H9 (cell line): ENCODE data around the gene CDH13. TPM values are rescaled to one million over a fixed set of nuclear protein-coding genes. Genes with fewer than 3 reads are reported as not detected.

Experiments used
- DNase-seq: peaks from one replicate; pipeline ENCODE4 v3.0.0-alpha.2; 2017
- H2AFZ ChIP-seq: one replicate; pipeline ENCODE4 v1.6.1; 2013; ENCODE audit warnings: mild to moderate bottlenecking, low read length, control low read depth, moderate library complexity
- H2AK5ac ChIP-seq: 2 replicates; pipeline ENCODE4 v1.6.1; 2013; ENCODE audit warnings: low read length, control low read depth, mixed read lengths; ENCODE audit not compliant: insufficient read length
- H2BK120ac ChIP-seq: one replicate; pipeline ENCODE4 v1.6.1; 2013; ENCODE audit warnings: low read depth, mild to moderate bottlenecking, low read length, control low read depth, inconsistent platforms; ENCODE audit not compliant: poor library complexity, severe bottlenecking
- H2BK12ac ChIP-seq: 2 replicates; pipeline ENCODE4 v1.6.1; 2013; ENCODE audit warnings: low read length, control low read depth, mixed read lengths, low read depth; ENCODE audit not compliant: insufficient read length
- H2BK15ac ChIP-seq: 2 replicates; pipeline ENCODE4 v1.6.1; 2013; ENCODE audit warnings: low read depth, low read length, control low read depth
- H2BK20ac ChIP-seq: one replicate; pipeline ENCODE4 v1.6.1; 2013; ENCODE audit warnings: low read depth, mild to moderate bottlenecking, low read length, control low read depth, inconsistent platforms; ENCODE audit not compliant: poor library complexity, severe bottlenecking
- H2BK5ac ChIP-seq: 2 replicates; pipeline ENCODE4 v1.6.1; 2013; ENCODE audit warnings: low read length, control low read depth, mixed read lengths; ENCODE audit not compliant: insufficient read length
- H3K14ac ChIP-seq: 2 replicates; pipeline ENCODE4 v1.6.1; 2013; ENCODE audit warnings: low read length, control low read depth; ENCODE audit not compliant: insufficient read depth
- H3K18ac ChIP-seq: 2 replicates; pipeline ENCODE4 v1.6.1; 2013; ENCODE audit warnings: low read depth, mild to moderate bottlenecking, mixed read lengths, low read length, control low read depth; ENCODE audit not compliant: insufficient read length
- H3K23ac ChIP-seq: 2 replicates; pipeline ENCODE4 v1.6.1; 2013; ENCODE audit warnings: low read length, control low read depth, mixed read lengths, low read depth; ENCODE audit not compliant: insufficient read length
- H3K23me2 ChIP-seq: 2 replicates; pipeline ENCODE4 v1.6.1; 2013; ENCODE audit warnings: low read depth, mild to moderate bottlenecking, mixed read lengths, low read length, control low read depth; ENCODE audit not compliant: insufficient read length, poor library complexity, severe bottlenecking
- H3K27ac ChIP-seq: 2 replicates; pipeline ENCODE4 v1.5.1; 2013; ENCODE audit warnings: low read length, control low read depth, mixed read lengths, low read depth; ENCODE audit not compliant: insufficient read length
- H3K27me3 ChIP-seq: 2 replicates; pipeline ENCODE4 v1.6.1; 2013; ENCODE audit warnings: low read length, control low read depth, inconsistent platforms; ENCODE audit not compliant: insufficient read depth
- H3K4ac ChIP-seq: 2 replicates; pipeline ENCODE4 v1.6.1; 2013; ENCODE audit warnings: low read depth, mild to moderate bottlenecking, control low read depth, inconsistent platforms, low read length, moderate library complexity
- H3K4me1 ChIP-seq: 2 replicates; pipeline ENCODE4 v1.6.1; 2013; ENCODE audit warnings: low read length, control low read depth, inconsistent platforms; ENCODE audit not compliant: insufficient read depth
- H3K4me2 ChIP-seq: 2 replicates; pipeline ENCODE4 v1.6.1; 2013; ENCODE audit warnings: low read length, control low read depth, mixed read lengths; ENCODE audit not compliant: insufficient read length, insufficient read depth
- H3K56ac ChIP-seq: 2 replicates; pipeline ENCODE4 v1.6.1; 2013; ENCODE audit warnings: low read depth, mild to moderate bottlenecking, mixed read lengths, low read length, control low read depth; ENCODE audit not compliant: insufficient read length
- H3K79me1 ChIP-seq: 2 replicates; pipeline ENCODE4 v1.6.1; 2013; ENCODE audit warnings: low read depth, mild to moderate bottlenecking, moderate library complexity, low read length, control low read depth, inconsistent platforms; ENCODE audit not compliant: insufficient read depth, poor library complexity, severe bottlenecking
- H3K79me2 ChIP-seq: 2 replicates; pipeline ENCODE4 v1.6.1; 2013; ENCODE audit warnings: low read length, control low read depth, inconsistent platforms; ENCODE audit not compliant: insufficient read depth
- H3K9ac ChIP-seq: 2 replicates; pipeline ENCODE4 v1.6.1; 2013; ENCODE audit warnings: low read length, control low read depth, mixed read lengths; ENCODE audit not compliant: insufficient read length; ENCODE audit errors: extremely low read depth
- H3K9me3 ChIP-seq: one replicate; pipeline ENCODE4 v1.6.1; 2013; ENCODE audit warnings: low read depth, low read length, inconsistent platforms; ENCODE audit not compliant: control insufficient read depth
- H3T11ph ChIP-seq: one replicate; pipeline ENCODE4 v1.6.1; 2013; ENCODE audit warnings: mild to moderate bottlenecking, low read length, control low read depth, inconsistent platforms
- H4K20me1 ChIP-seq: one replicate; pipeline ENCODE4 v1.6.1; 2013; ENCODE audit not compliant: control insufficient read depth, insufficient read length, insufficient read depth
- H4K5ac ChIP-seq: 2 replicates; pipeline ENCODE4 v1.6.1; 2013; ENCODE audit warnings: low read depth, mild to moderate bottlenecking, mixed read lengths, low read length, control low read depth; ENCODE audit not compliant: insufficient read length
- H4K8ac ChIP-seq: replicated peaks from 2 replicates; pipeline ENCODE4 v1.6.1; 2013; ENCODE audit warnings: low read length, control low read depth, mixed read lengths, low read depth; ENCODE audit not compliant: insufficient read length
- H4K91ac ChIP-seq: 2 replicates; pipeline ENCODE4 v1.6.1; 2013; ENCODE audit warnings: low read depth, mild to moderate bottlenecking, moderate library complexity, mixed read lengths, low read length, control low read depth; ENCODE audit not compliant: insufficient read length
- H3K27ac Mint-ChIP-seq, 3 experiments: 2 replicates in 2 of 3; 3 replicates in 1 of 3; pipeline ENCODE4 v1.8.0; 2020 to 2021; ENCODE audit warnings: mixed read lengths in 3 of 3, mild to moderate bottlenecking in 1 of 3, moderate library complexity in 1 of 3
- H3K27me3 Mint-ChIP-seq: 2 replicates; pipeline ENCODE4 v1.8.0; 2021; ENCODE audit warnings: low read depth, mild to moderate bottlenecking, moderate library complexity, mixed read lengths
- H3K36me3 Mint-ChIP-seq, 3 experiments: 2 replicates in 2 of 3; 3 replicates in 1 of 3; pipeline ENCODE4 v1.8.0; 2020 to 2021; ENCODE audit warnings: low read depth in 3 of 3, mixed read lengths in 3 of 3; ENCODE audit not compliant: insufficient read depth in 1 of 3
- H3K4me1 Mint-ChIP-seq, 2 experiments: 2 replicates each; pipeline ENCODE4 v1.8.0; 2020; ENCODE audit warnings: mixed read lengths in 2 of 2
- H3K4me3 Mint-ChIP-seq, 2 experiments: 2 replicates in 1 of 2; 3 replicates in 1 of 2; pipeline ENCODE4 v1.8.0; 2020 to 2021; ENCODE audit warnings: mild to moderate bottlenecking in 2 of 2, mixed read lengths in 2 of 2, moderate library complexity in 1 of 2
- H3K9me3 Mint-ChIP-seq, 2 experiments: 2 replicates in 1 of 2; 3 replicates in 1 of 2; pipeline ENCODE4 v1.8.0; 2020; ENCODE audit warnings: mild to moderate bottlenecking in 2 of 2, mixed read lengths in 2 of 2, moderate library complexity in 1 of 2
- CTCF ChIP-seq: fragments of 200-600 bp; sonication (generic); conservative IDR thresholded peaks from 3 replicates; pipeline ENCODE4 v1.8.0; 2021; ENCODE audit warnings: antibody characterized with exemption, mild to moderate bottlenecking
- WGBS: extraction: QIAGEN DNeasy Blood & Tissue Kit; methylation state at CpG from one replicate; pipeline ENCODE4 v1.1.7; 2013; ENCODE audit warnings: missing lambda C conversion rate, low lambda C conversion rate, mixed read lengths; ENCODE audit not compliant: insufficient read length; ENCODE audit errors: extremely low coverage; 5-methylcytosine and 5-hydroxymethylcytosine counted together
- total RNA-seq: library from RNA; stranded (reverse); gene quantifications from 2 replicates; pipeline ENCODE4 v1.2.1, GENCODE V29; 2021

Gene CDH13
- total RNA-seq, 1 experiment from 2014 or later: 1.5 TPM

GRCh38 chr16:83581994-83582747 lies 955.4 kb downstream of the CDH13 start:
- Histone ChIP-seq H3K4me1 (peaks cover 8% of the 10 kb centered on the region; the same call in 1 of the 2 replicates), H3K79me2 (no peaks in the 10 kb centered on the region), H2BK20ac (no peak overlapping the region), H3K27ac (no peak overlapping the region), H3K9ac (no peak overlapping the region), H4K8ac (no peak overlapping the region), H2BK120ac (no peak overlapping the region), H3K18ac (no peak overlapping the region), H3K9me3 (no peaks in the 10 kb centered on the region), H3K27me3 (no peaks in the 10 kb centered on the region), H3K4ac (no peak overlapping the region), H2BK12ac (no peak overlapping the region), H4K20me1 (no peaks in the 10 kb centered on the region), H2AFZ (no peak overlapping the region), H2BK15ac (no peak overlapping the region), H4K5ac (no peak overlapping the region), H2AK5ac (no peak overlapping the region), H3K79me1 (no peaks in the 10 kb centered on the region), H3K23me2 (no peaks in the 10 kb centered on the region), H3K56ac (no peak overlapping the region), H4K91ac (no peak overlapping the region), H3K4me2 (no peak overlapping the region), H2BK5ac (no peak overlapping the region), H3K14ac (no peak overlapping the region), H3K23ac (no peak overlapping the region), H3T11ph (no peak overlapping the region)
- H3K9me3 Mint-ChIP-seq: no peaks in the 10 kb centered on the region; a peak in 2 of 5 replicates
- H3K27me3 Mint-ChIP-seq: peaks cover 3% of the 10 kb centered on the region
- no CpG with 5 or more reads among the region's 5 CpGs for WGBS
- peaks cover 23 to 28% of the 10 kb centered on the region in 2 experiments for H3K4me1 Mint-ChIP-seq
- no peaks in the 10 kb centered on the region; a peak in 1 of 7 replicates for H3K36me3 Mint-ChIP-seq
- no peak overlapping the region for H3K4me3 Mint-ChIP-seq
- TF ChIP-seq CTCF: no peak
- no peak overlapping the region; a peak in 2 of 7 replicates for H3K27ac Mint-ChIP-seq
- no peak for DNase-seq
